GM23338 (cell line): ENCODE data around the gene ENTPD6.

Experiments used
- CREB1 ChIP-seq: fragments of 250-450 bp; sonication (Bioruptor Pico); IDR thresholded peaks from 2 replicates; pipeline ENCODE4 v1.5.0; 2020; ENCODE audit warnings: low read depth, mild to moderate bottlenecking, moderate library complexity
- CTCF ChIP-seq, 2 experiments: fragments of 200-600 bp in 1 of 2; sonication (generic) in 1 of 2; conservative IDR thresholded peaks; 2 replicates each; pipeline versions ENCODE4 v1.5.1 to v1.6.1; 2016 to 2017; ENCODE audit warnings: antibody characterized with exemption in 2 of 2, low read depth in 2 of 2, mild to moderate bottlenecking in 2 of 2, moderate library complexity in 1 of 2
- ETS1 ChIP-seq: IDR thresholded peaks from 2 replicates; pipeline ENCODE4 v1.6.1; 2016; ENCODE audit warnings: antibody characterized with exemption
- EZH2 ChIP-seq: fragments of 200-600 bp; sonication (generic); IDR thresholded peaks from one replicate; pipeline ENCODE4 v1.8.0; 2017; ENCODE audit warnings: antibody characterized with exemption, mild to moderate bottlenecking, low read depth; ENCODE audit not compliant: unreplicated experiment
- EZH2phosphoT487 ChIP-seq: fragments of 200-600 bp; sonication (generic); IDR thresholded peaks from one replicate; pipeline ENCODE4 v1.8.1; 2018; ENCODE audit warnings: antibody characterized with exemption; ENCODE audit not compliant: unreplicated experiment
- JUNB ChIP-seq: IDR thresholded peaks from one replicate; pipeline ENCODE4 v1.6.1; 2016; ENCODE audit warnings: antibody characterized with exemption; ENCODE audit not compliant: unreplicated experiment
- POLR2AphosphoS5 ChIP-seq: IDR thresholded peaks from 2 replicates; pipeline ENCODE4 v1.6.1; 2016; ENCODE audit warnings: antibody characterized with exemption, low read depth
- REST ChIP-seq: IDR thresholded peaks from one replicate; pipeline ENCODE4 v1.6.1; 2018; ENCODE audit warnings: antibody characterized with exemption; ENCODE audit not compliant: unreplicated experiment
- STAT1 ChIP-seq: IDR thresholded peaks from one replicate; pipeline ENCODE4 v1.6.1; 2016; ENCODE audit warnings: antibody characterized with exemption; ENCODE audit not compliant: unreplicated experiment

- TF ChIP-seq POLR2AphosphoS5: no peak
- TF ChIP-seq CTCF (conservative IDR thresholded peaks at IDR 0.05; ENCODE audit: low read depth in 2 of 2): no peak
- no peak for TF ChIP-seq EZH2phosphoT487
- TF ChIP-seq CREB1: no peak
- TF ChIP-seq EZH2: no peak
- TF ChIP-seq REST: no peak
- no peak for TF ChIP-seq STAT1
- no peak for TF ChIP-seq ETS1
- TF ChIP-seq JUNB: no peak
These were observed 37.7 kb downstream of the ENTPD6 start for GRCh38 chr20:25233016-25233772.
